Activated CD4-positive, alpha-beta memory T cell treated with anti-CD3 and anti-CD28 coated beads for 36 hours (primary cell): ENCODE measurements around the gene UPK1A. TPM values are rescaled to one million over a fixed set of nuclear protein-coding genes. Genes with fewer than 3 reads are reported as not detected.

Experiments used
- CTCF ChIA-PET: fragments of 350-600 bp; sonication (Branson Sonifier 250); formaldehyde crosslinking; loops from one replicate; lab custom pipeline; 2021; ENCODE audit warnings: antibody characterized with exemption, inconsistent platforms; lab: Charles Lee
- POLR2A ChIA-PET: fragments of 350-600 bp; sonication (Branson Sonifier 250); formaldehyde crosslinking; loops from one replicate; lab custom pipeline; 2021; ENCODE audit warnings: antibody characterized with exemption; lab: Charles Lee
- DNase-seq: peaks from one replicate; pipeline ENCODE4 v3.0.0-alpha.2; 2020
- H3K27ac Mint-ChIP-seq: one replicate; pipeline ENCODE4 v1.8.0; 2021; ENCODE audit warnings: mixed read lengths
- H3K27me3 Mint-ChIP-seq: one replicate; pipeline ENCODE4 v1.8.0; 2021; ENCODE audit warnings: mixed read lengths
- H3K36me3 Mint-ChIP-seq: one replicate; pipeline ENCODE4 v1.8.0; 2021; ENCODE audit warnings: mixed read lengths
- H3K4me1 Mint-ChIP-seq: one replicate; pipeline ENCODE4 v1.8.0; 2021; ENCODE audit warnings: low read depth, mixed read lengths
- H3K4me3 Mint-ChIP-seq: one replicate; pipeline ENCODE4 v1.8.0; 2021; ENCODE audit warnings: mild to moderate bottlenecking, mixed read lengths
- H3K9me3 Mint-ChIP-seq: one replicate; pipeline ENCODE4 v1.8.0; 2021; ENCODE audit warnings: mixed read lengths
- intact Hi-C: fragments of 100-400 bp; cut with micrococcal nuclease; formaldehyde crosslinking; loops from one replicate; pipeline ENCODE4 v1.15.1; 2023
- total RNA-seq, 2 experiments: library from RNA; stranded (reverse); gene quantifications; one replicate each; pipeline ENCODE4 v1.2.3, GENCODE V29; 2021

Gene UPK1A
- total RNA-seq, 2 experiments from 2014 or later = 0.90 to 1.0 TPM

- Mint-ChIP-seq H3K4me1 (peaks cover 51% of the 10 kb centered on the region), H3K27me3 (peaks cover 1% of the 10 kb centered on the region)
- intact Hi-C loops = loop anchor here (1.0 to 10.0 kb wide), 7 partner anchors 43 to 502 kb away; partner anchors contain the start of genes ARHGAP33, HSPB6, NFKBID and OVOL3
Measured at GRCh38 chr19:35713904-35714495, 47.7 kb downstream of the UPK1A start.

GRCh38 chr19:35714601-35715354 is 48.5 kb downstream of the UPK1A start:
- Mint-ChIP-seq H3K27me3 (peaks cover 1% of the 10 kb centered on the region), H3K27ac (peak overlapping the region; percentile 99), H3K4me1 (peaks cover 54% of the 10 kb centered on the region), H3K9me3 (no peaks in the 10 kb centered on the region), H3K4me3 (peak overlapping the region; percentile 91), H3K36me3 (peaks cover 52% of the 10 kb centered on the region)
- DNase-seq = peak; percentile 64
- CTCF ChIA-PET = interaction anchor here (1.7 to 7.0 kb wide), 3 partner anchors 17 to 67 kb away, joined by 4 to 197 read pairs (median 5); partner anchors contain the start of genes COX6B1, LIN37 and ZBTB32
- intact Hi-C loops = loop anchor here (5.0 to 10.0 kb wide), 3 partner anchors 400 to 502 kb away; partner anchors contain the start of genes OVOL3, POLR2I, TBCB and ZNF146
- POLR2A ChIA-PET = interaction anchor here (4.3 to 7.3 kb wide), 3 partner anchors 12 to 29 kb away, joined by 45 to 96 read pairs (median 64); partner anchors contain the start of genes IGFLR1, PSENEN and U2AF1L4

More at GRCh38 chr19:35713904-35714495, 47.7 kb downstream of the UPK1A start:
- peak; percentile 16 for DNase-seq
- ChIA-PET POLR2A (interaction anchor here (1.3 to 7.3 kb wide), 5 partner anchors 12 to 101 kb away, joined by 3 to 96 read pairs (median 45); partner anchors contain the start of genes HAUS5, IGFLR1, PSENEN and U2AF1L4), CTCF (interaction anchor here (1.9 to 7.0 kb wide), 2 partner anchors 16 to 66 kb away, joined by 5 to 197 read pairs; partner anchors contain the start of genes COX6B1 and ZBTB32)
- H3K9me3 Mint-ChIP-seq = no peaks in the 10 kb centered on the region
- peak overlapping the region; percentile 91 for H3K4me3 Mint-ChIP-seq
- H3K27ac Mint-ChIP-seq = peak overlapping the region; percentile 99
- H3K36me3 Mint-ChIP-seq = peaks cover 47% of the 10 kb centered on the region

GRCh38 chr19:35715355-35715809 is 49.1 kb downstream of the UPK1A start:
- DNase-seq = peak; percentile 22
- no peaks in the 10 kb centered on the region for H3K9me3 Mint-ChIP-seq

GRCh38 chr19:35715981-35716800 is 49.9 kb downstream of the UPK1A start:
- Mint-ChIP-seq H3K27ac (peak overlapping the region; percentile 99), H3K27me3 (peaks cover 1% of the 10 kb centered on the region), H3K4me1 (peaks cover 43% of the 10 kb centered on the region), H3K36me3 (peaks cover 54% of the 10 kb centered on the region), H3K9me3 (no peaks in the 10 kb centered on the region), H3K4me3 (peak overlapping the region; percentile 91)
- intact Hi-C loops = loop anchor here (2.0 to 10.0 kb wide), 3 partner anchors 29 to 499 kb away; partner anchors contain the start of genes OVOL3, POLR2I, PSENEN and TBCB
- ChIA-PET POLR2A (interaction anchor here (6.3 to 7.3 kb wide), 2 partner anchors 14 to 19 kb away, joined by 64 to 96 read pairs; no protein-coding TSS in a partner anchor), CTCF (interaction anchor here (1.5 to 7.0 kb wide), 3 partner anchors 18 to 215 kb away, joined by 4 to 197 read pairs (median 4); partner anchors contain the start of genes LIN37 and ZBTB32)
- DNase-seq = peak; percentile 50

More at GRCh38 chr19:35715355-35715809, 49.1 kb downstream of the UPK1A start:
- peaks cover 1% of the 10 kb centered on the region for H3K27me3 Mint-ChIP-seq
- POLR2A ChIA-PET = interaction anchor here (6.3 to 7.3 kb wide), 2 partner anchors 13 to 18 kb away, joined by 64 to 96 read pairs; no protein-coding TSS in a partner anchor
- H3K27ac Mint-ChIP-seq = peak overlapping the region; percentile 99
- H3K4me1 Mint-ChIP-seq = peaks cover 51% of the 10 kb centered on the region
- CTCF ChIA-PET = interaction anchor here (1.5 to 7.0 kb wide), 3 partner anchors 17 to 216 kb away, joined by 4 to 197 read pairs (median 4); partner anchors contain the start of genes LIN37 and ZBTB32
- peak overlapping the region; percentile 91 for H3K4me3 Mint-ChIP-seq
- intact Hi-C loops = loop anchor here (10.0 kb wide), 2 partner anchors 399 to 499 kb away; partner anchors contain the start of genes OVOL3, POLR2I, TBCB and ZNF146
- H3K36me3 Mint-ChIP-seq = peaks cover 54% of the 10 kb centered on the region

- Mint-ChIP-seq H3K9me3 (no peaks in the 10 kb centered on the region), H3K27ac (peak overlapping the region; percentile 99), H3K36me3 (peaks cover 60% of the 10 kb centered on the region), H3K4me3 (peak overlapping the region; percentile 91), H3K27me3 (peaks cover 1% of the 10 kb centered on the region), H3K4me1 (peaks cover 39% of the 10 kb centered on the region)
- CTCF ChIA-PET = interaction anchor here (1.4 to 7.0 kb wide), 3 partner anchors 19 to 214 kb away, joined by 3 to 197 read pairs (median 4); partner anchors contain the start of genes LIN37 and ZBTB32
- POLR2A ChIA-PET = interaction anchor here (1.0 to 7.3 kb wide), 5 partner anchors 15 to 31 kb away, joined by 6 to 96 read pairs (median 13); partner anchors contain the start of genes LIN37, PSENEN and U2AF1L4
- intact Hi-C loops = loop anchor here (1.0 to 10.0 kb wide), 11 partner anchors 23 to 498 kb away; partner anchors contain the start of genes FFAR1, LIN37, NFKBID and OVOL3
- peak; percentile 97 for DNase-seq
Measured at GRCh38 chr19:35716801-35717664, 50.7 kb downstream of the UPK1A start.

GRCh38 chr19:35717665-35718344 is 51.5 kb downstream of the UPK1A start, which contains the start of gene KMT2B:
TSS of gene KMT2B (plus strand) at chr19:35718003. CDS start at chr19:35718019, 16 bp downstream.
- peak within 1 kb of the TSS; percentile 99 for H3K27ac Mint-ChIP-seq
- no peaks in the 10 kb centered on the region for H3K9me3 Mint-ChIP-seq
- H3K4me3 Mint-ChIP-seq = peak within 1 kb of the TSS; percentile 94
- H3K4me1 Mint-ChIP-seq = peaks cover 32% of the 10 kb centered on the region
- peaks cover 1% of the 10 kb centered on the region for H3K27me3 Mint-ChIP-seq
- no peak for DNase-seq
- H3K36me3 Mint-ChIP-seq = peaks cover 65% of the 10 kb centered on the region
- ChIA-PET CTCF (interaction anchor here (1.0 to 1.4 kb wide), 5 partner anchors 21 to 102 kb away, joined by 3 to 12 read pairs (median 3); partner anchors contain the start of genes COX6B1 and LIN37), POLR2A (interaction anchor here (0.9 to 3.8 kb wide), 10 partner anchors 11 to 30 kb away, joined by 3 to 34 read pairs (median 7); partner anchors contain the start of genes IGFLR1, LIN37, PSENEN and U2AF1L4)
- intact Hi-C loops = loop anchor here (1.0 to 10.0 kb wide), 11 partner anchors 22 to 497 kb away; partner anchors contain the start of genes FFAR1, LIN37, NFKBID and OVOL3

GRCh38 chr19:35718345-35719041 is 52.2 kb downstream of the UPK1A start:
- POLR2A ChIA-PET = interaction anchor here (0.7 to 3.8 kb wide), 14 partner anchors 10 to 165 kb away, joined by 3 to 34 read pairs (median 6); partner anchors contain the start of genes IGFLR1, LIN37, PSENEN and U2AF1L4
- Mint-ChIP-seq H3K4me1 (peaks cover 29% of the 10 kb centered on the region), H3K36me3 (peaks cover 67% of the 10 kb centered on the region)

GRCh38 chr19:35719402-35720162 is 53.3 kb downstream of the UPK1A start:
- CTCF ChIA-PET = interaction anchor here (1.3 to 1.4 kb wide), 2 partner anchors 25 to 71 kb away, joined by 3 to 12 read pairs; partner anchors contain the start of gene COX6B1
- DNase-seq = no peak
- Mint-ChIP-seq H3K9me3 (no peaks in the 10 kb centered on the region), H3K27me3 (peaks cover 1% of the 10 kb centered on the region), H3K36me3 (peaks cover 63% of the 10 kb centered on the region), H3K4me1 (peaks cover 26% of the 10 kb centered on the region), H3K4me3 (peak overlapping the region; percentile 94), H3K27ac (peak overlapping the region; percentile 93)
- intact Hi-C loops = loop anchor here (10.0 kb wide), 2 partner anchors 395 to 495 kb away; partner anchors contain the start of genes OVOL3, POLR2I, TBCB and ZNF146
- POLR2A ChIA-PET = interaction anchor here (0.7 to 3.8 kb wide), 10 partner anchors 9 to 164 kb away, joined by 3 to 34 read pairs (median 6); partner anchors contain the start of genes IGFLR1, LIN37, PSENEN and U2AF1L4

More at GRCh38 chr19:35718345-35719041, 52.2 kb downstream of the UPK1A start:
- peak; percentile 69 for DNase-seq
- Mint-ChIP-seq H3K27me3 (peaks cover 1% of the 10 kb centered on the region), H3K9me3 (no peaks in the 10 kb centered on the region), H3K4me3 (peak overlapping the region; percentile 94), H3K27ac (peak overlapping the region; percentile 93)
- CTCF ChIA-PET = interaction anchor here (0.8 to 1.4 kb wide), 6 partner anchors 20 to 101 kb away, joined by 3 to 12 read pairs (median 4); partner anchors contain the start of genes COX6B1 and LIN37
- intact Hi-C loops = loop anchor here (10.0 kb wide), 2 partner anchors 396 to 496 kb away; partner anchors contain the start of genes OVOL3, POLR2I, TBCB and ZNF146
